H9 (cell line): ENCODE results near the gene SLC39A7. TPM values are rescaled to one million over a fixed set of nuclear protein-coding genes. Genes with fewer than 3 reads are reported as not detected.

Experiments used
- DNase-seq: peaks from one replicate; pipeline ENCODE4 v3.0.0-alpha.2; 2017
- H2AFZ ChIP-seq: one replicate; pipeline ENCODE4 v1.6.1; 2013; ENCODE audit warnings: mild to moderate bottlenecking, low read length, control low read depth, moderate library complexity
- H2AK5ac ChIP-seq: 2 replicates; pipeline ENCODE4 v1.6.1; 2013; ENCODE audit warnings: low read length, control low read depth, mixed read lengths; ENCODE audit not compliant: insufficient read length
- H2BK120ac ChIP-seq: one replicate; pipeline ENCODE4 v1.6.1; 2013; ENCODE audit warnings: low read depth, mild to moderate bottlenecking, low read length, control low read depth, inconsistent platforms; ENCODE audit not compliant: poor library complexity, severe bottlenecking
- H2BK12ac ChIP-seq: 2 replicates; pipeline ENCODE4 v1.6.1; 2013; ENCODE audit warnings: low read length, control low read depth, mixed read lengths, low read depth; ENCODE audit not compliant: insufficient read length
- H2BK15ac ChIP-seq: 2 replicates; pipeline ENCODE4 v1.6.1; 2013; ENCODE audit warnings: low read depth, low read length, control low read depth
- H2BK20ac ChIP-seq: one replicate; pipeline ENCODE4 v1.6.1; 2013; ENCODE audit warnings: low read depth, mild to moderate bottlenecking, low read length, control low read depth, inconsistent platforms; ENCODE audit not compliant: poor library complexity, severe bottlenecking
- H2BK5ac ChIP-seq: 2 replicates; pipeline ENCODE4 v1.6.1; 2013; ENCODE audit warnings: low read length, control low read depth, mixed read lengths; ENCODE audit not compliant: insufficient read length
- H3K14ac ChIP-seq: 2 replicates; pipeline ENCODE4 v1.6.1; 2013; ENCODE audit warnings: low read length, control low read depth; ENCODE audit not compliant: insufficient read depth
- H3K18ac ChIP-seq: 2 replicates; pipeline ENCODE4 v1.6.1; 2013; ENCODE audit warnings: low read depth, mild to moderate bottlenecking, mixed read lengths, low read length, control low read depth; ENCODE audit not compliant: insufficient read length
- H3K23ac ChIP-seq: 2 replicates; pipeline ENCODE4 v1.6.1; 2013; ENCODE audit warnings: low read length, control low read depth, mixed read lengths, low read depth; ENCODE audit not compliant: insufficient read length
- H3K23me2 ChIP-seq: 2 replicates; pipeline ENCODE4 v1.6.1; 2013; ENCODE audit warnings: low read depth, mild to moderate bottlenecking, mixed read lengths, low read length, control low read depth; ENCODE audit not compliant: insufficient read length, poor library complexity, severe bottlenecking
- H3K27ac ChIP-seq: 2 replicates; pipeline ENCODE4 v1.5.1; 2013; ENCODE audit warnings: low read length, control low read depth, mixed read lengths, low read depth; ENCODE audit not compliant: insufficient read length
- H3K27me3 ChIP-seq: 2 replicates; pipeline ENCODE4 v1.6.1; 2013; ENCODE audit warnings: low read length, control low read depth, inconsistent platforms; ENCODE audit not compliant: insufficient read depth
- H3K4ac ChIP-seq: 2 replicates; pipeline ENCODE4 v1.6.1; 2013; ENCODE audit warnings: low read depth, mild to moderate bottlenecking, control low read depth, inconsistent platforms, low read length, moderate library complexity
- H3K4me1 ChIP-seq: 2 replicates; pipeline ENCODE4 v1.6.1; 2013; ENCODE audit warnings: low read length, control low read depth, inconsistent platforms; ENCODE audit not compliant: insufficient read depth
- H3K4me2 ChIP-seq: 2 replicates; pipeline ENCODE4 v1.6.1; 2013; ENCODE audit warnings: low read length, control low read depth, mixed read lengths; ENCODE audit not compliant: insufficient read length, insufficient read depth
- H3K56ac ChIP-seq: 2 replicates; pipeline ENCODE4 v1.6.1; 2013; ENCODE audit warnings: low read depth, mild to moderate bottlenecking, mixed read lengths, low read length, control low read depth; ENCODE audit not compliant: insufficient read length
- H3K79me1 ChIP-seq: 2 replicates; pipeline ENCODE4 v1.6.1; 2013; ENCODE audit warnings: low read depth, mild to moderate bottlenecking, moderate library complexity, low read length, control low read depth, inconsistent platforms; ENCODE audit not compliant: insufficient read depth, poor library complexity, severe bottlenecking
- H3K79me2 ChIP-seq: 2 replicates; pipeline ENCODE4 v1.6.1; 2013; ENCODE audit warnings: low read length, control low read depth, inconsistent platforms; ENCODE audit not compliant: insufficient read depth
- H3K9ac ChIP-seq: 2 replicates; pipeline ENCODE4 v1.6.1; 2013; ENCODE audit warnings: low read length, control low read depth, mixed read lengths; ENCODE audit not compliant: insufficient read length; ENCODE audit errors: extremely low read depth
- H3K9me3 ChIP-seq: one replicate; pipeline ENCODE4 v1.6.1; 2013; ENCODE audit warnings: low read depth, low read length, inconsistent platforms; ENCODE audit not compliant: control insufficient read depth
- H3T11ph ChIP-seq: one replicate; pipeline ENCODE4 v1.6.1; 2013; ENCODE audit warnings: mild to moderate bottlenecking, low read length, control low read depth, inconsistent platforms
- H4K20me1 ChIP-seq: one replicate; pipeline ENCODE4 v1.6.1; 2013; ENCODE audit not compliant: control insufficient read depth, insufficient read length, insufficient read depth
- H4K5ac ChIP-seq: 2 replicates; pipeline ENCODE4 v1.6.1; 2013; ENCODE audit warnings: low read depth, mild to moderate bottlenecking, mixed read lengths, low read length, control low read depth; ENCODE audit not compliant: insufficient read length
- H4K8ac ChIP-seq: replicated peaks from 2 replicates; pipeline ENCODE4 v1.6.1; 2013; ENCODE audit warnings: low read length, control low read depth, mixed read lengths, low read depth; ENCODE audit not compliant: insufficient read length
- H4K91ac ChIP-seq: 2 replicates; pipeline ENCODE4 v1.6.1; 2013; ENCODE audit warnings: low read depth, mild to moderate bottlenecking, moderate library complexity, mixed read lengths, low read length, control low read depth; ENCODE audit not compliant: insufficient read length
- H3K27ac Mint-ChIP-seq, 3 experiments: 2 replicates in 2 of 3; 3 replicates in 1 of 3; pipeline ENCODE4 v1.8.0; 2020 to 2021; ENCODE audit warnings: mixed read lengths in 3 of 3, mild to moderate bottlenecking in 1 of 3, moderate library complexity in 1 of 3
- H3K27me3 Mint-ChIP-seq: 2 replicates; pipeline ENCODE4 v1.8.0; 2021; ENCODE audit warnings: low read depth, mild to moderate bottlenecking, moderate library complexity, mixed read lengths
- H3K36me3 Mint-ChIP-seq, 3 experiments: 2 replicates in 2 of 3; 3 replicates in 1 of 3; pipeline ENCODE4 v1.8.0; 2020 to 2021; ENCODE audit warnings: low read depth in 3 of 3, mixed read lengths in 3 of 3; ENCODE audit not compliant: insufficient read depth in 1 of 3
- H3K4me1 Mint-ChIP-seq, 2 experiments: 2 replicates each; pipeline ENCODE4 v1.8.0; 2020; ENCODE audit warnings: mixed read lengths in 2 of 2
- H3K4me3 Mint-ChIP-seq, 2 experiments: 2 replicates in 1 of 2; 3 replicates in 1 of 2; pipeline ENCODE4 v1.8.0; 2020 to 2021; ENCODE audit warnings: mild to moderate bottlenecking in 2 of 2, mixed read lengths in 2 of 2, moderate library complexity in 1 of 2
- H3K9me3 Mint-ChIP-seq, 2 experiments: 2 replicates in 1 of 2; 3 replicates in 1 of 2; pipeline ENCODE4 v1.8.0; 2020; ENCODE audit warnings: mild to moderate bottlenecking in 2 of 2, mixed read lengths in 2 of 2, moderate library complexity in 1 of 2
- total RNA-seq: library from RNA; stranded (reverse); gene quantifications from 2 replicates; pipeline ENCODE4 v1.2.1, GENCODE V29; 2021
- TF ChIP-seq, protein P1 (sequence below): fragments of 200-600 bp; sonication (generic); conservative IDR thresholded peaks from 3 replicates; pipeline ENCODE4 v1.8.0; 2021; ENCODE audit warnings: antibody characterized with exemption, mild to moderate bottlenecking

The SLC39A7 gene
- total RNA-seq, 1 experiment from 2014 or later = 107 TPM

DNA sequence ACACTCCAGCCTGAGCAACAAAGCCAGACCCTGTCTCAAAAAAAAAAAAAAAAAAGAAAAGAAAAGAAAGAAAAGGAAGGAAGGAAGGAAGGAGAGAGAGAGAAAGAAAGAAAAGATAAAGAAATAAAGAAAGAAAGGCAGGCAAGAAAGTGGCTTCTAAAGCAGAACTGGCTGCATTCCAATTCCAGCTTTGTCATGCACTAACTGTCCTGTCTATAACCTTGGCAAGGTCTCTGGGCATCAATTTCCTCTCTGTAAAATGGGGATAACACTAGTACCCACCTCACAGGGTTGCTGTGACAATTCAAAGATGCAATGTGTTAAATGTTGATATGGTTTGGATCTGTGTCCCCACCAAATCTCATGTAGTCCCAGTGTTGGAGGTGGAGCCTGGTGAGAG is 35.7 kb downstream of the SLC39A7 start:
- no peak overlapping the region for H2BK20ac ChIP-seq
- Mint-ChIP-seq H3K27ac (no peak overlapping the region), H3K36me3 (no peaks in the 10 kb centered on the region), H3K4me3 (no peak overlapping the region), H3K4me1 (peaks cover 11% of the 10 kb centered on the region in 2 experiments), H3K9me3 (no peaks in the 10 kb centered on the region), H3K27me3 (peaks cover 68% of the 10 kb centered on the region)
- H2AFZ ChIP-seq = no peak overlapping the region
- H3K56ac ChIP-seq = no peak overlapping the region
- no peaks in the 10 kb centered on the region for H3K23me2 ChIP-seq
- no peak overlapping the region for H3T11ph ChIP-seq
- H3K4me1 ChIP-seq = peaks cover 3% of the 10 kb centered on the region; the same call in 1 of the 2 replicates
- no peaks in the 10 kb centered on the region for H3K79me2 ChIP-seq
- no peak overlapping the region for H3K4me2 ChIP-seq
- H3K23ac ChIP-seq = no peak overlapping the region
- H3K9me3 ChIP-seq = no peaks in the 10 kb centered on the region
- H3K18ac ChIP-seq = no peak overlapping the region
- H4K5ac ChIP-seq = no peak overlapping the region
- H2BK120ac ChIP-seq = no peak overlapping the region
- H3K9ac ChIP-seq = no peak overlapping the region
- H3K27me3 ChIP-seq = no peaks in the 10 kb centered on the region
- H4K91ac ChIP-seq = no peak overlapping the region
- no peak overlapping the region for H2BK5ac ChIP-seq
- H3K4ac ChIP-seq = no peak overlapping the region
- no peaks in the 10 kb centered on the region for H3K79me1 ChIP-seq
- TF ChIP-seq, protein P1, sequence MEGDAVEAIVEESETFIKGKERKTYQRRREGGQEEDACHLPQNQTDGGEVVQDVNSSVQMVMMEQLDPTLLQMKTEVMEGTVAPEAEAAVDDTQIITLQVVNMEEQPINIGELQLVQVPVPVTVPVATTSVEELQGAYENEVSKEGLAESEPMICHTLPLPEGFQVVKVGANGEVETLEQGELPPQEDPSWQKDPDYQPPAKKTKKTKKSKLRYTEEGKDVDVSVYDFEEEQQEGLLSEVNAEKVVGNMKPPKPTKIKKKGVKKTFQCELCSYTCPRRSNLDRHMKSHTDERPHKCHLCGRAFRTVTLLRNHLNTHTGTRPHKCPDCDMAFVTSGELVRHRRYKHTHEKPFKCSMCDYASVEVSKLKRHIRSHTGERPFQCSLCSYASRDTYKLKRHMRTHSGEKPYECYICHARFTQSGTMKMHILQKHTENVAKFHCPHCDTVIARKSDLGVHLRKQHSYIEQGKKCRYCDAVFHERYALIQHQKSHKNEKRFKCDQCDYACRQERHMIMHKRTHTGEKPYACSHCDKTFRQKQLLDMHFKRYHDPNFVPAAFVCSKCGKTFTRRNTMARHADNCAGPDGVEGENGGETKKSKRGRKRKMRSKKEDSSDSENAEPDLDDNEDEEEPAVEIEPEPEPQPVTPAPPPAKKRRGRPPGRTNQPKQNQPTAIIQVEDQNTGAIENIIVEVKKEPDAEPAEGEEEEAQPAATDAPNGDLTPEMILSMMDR = no peak
- H2BK12ac ChIP-seq = no peak overlapping the region
- H3K14ac ChIP-seq = no peak overlapping the region
- H4K20me1 ChIP-seq = no peaks in the 10 kb centered on the region
- no peak overlapping the region for H3K27ac ChIP-seq
- no peak overlapping the region for H2AK5ac ChIP-seq
- H2BK15ac ChIP-seq = no peak overlapping the region
- H4K8ac ChIP-seq = no peak overlapping the region
- no peak for DNase-seq
